Pancreas (tissue), 10 donors: ENCODE results near the gene PRKCD. TPM values are rescaled to one million over a fixed set of nuclear protein-coding genes. Genes with fewer than 3 reads are reported as not detected.

Experiments
- ATAC-seq, 4 donors: fragments of 200-7000 bp; cut with Tn5 transposase; one replicate each; pipeline versions ENCODE4 v1.8.0 to v1.9.1; 2020; ENCODE audit warnings: mild to moderate bottlenecking in 4 of 4, moderate library complexity in 4 of 4
- DNase-seq, 6 donors: peaks; one replicate each; pipeline ENCODE4 v3.0.0-alpha.2; 2020
- FAIRE-seq: peaks from 2 replicates; lab custom pipeline; 2012; peaks lifted over from hg19 to GRCh38; lab: Jason Lieb, UNC
- H3K27ac ChIP-seq, 4 donors: fragments of 200-600 bp; sonication (generic); 1 replicate in 3 of 4; 2 replicates in 1 of 4; pipeline versions ENCODE4 v1.5.0 to v1.8.0; 2020
- H3K27me3 ChIP-seq, 4 donors: fragments of 200-600 bp; one replicate each; pipeline ENCODE4 v1.8.0; 2021
- H3K36me3 ChIP-seq, 3 donors: fragments of 200-600 bp; sonication (generic) in 1 of 3; one replicate each; pipeline versions ENCODE4 v1.5.0 to v1.8.0; 2020 to 2021
- H3K4me1 ChIP-seq, 3 donors: fragments of 200-600 bp; one replicate each; pipeline ENCODE4 v1.8.0; 2021
- H3K4me3 ChIP-seq, 4 donors: fragments of 200-600 bp; sonication (generic) in 2 of 4; one replicate each; pipeline versions ENCODE4 v1.5.0 to v1.8.0; 2020 to 2021
- H3K9me3 ChIP-seq, 4 donors: fragments of 200-600 bp; one replicate each; pipeline ENCODE4 v1.8.0; 2021
- CTCF ChIP-seq, 4 donors: fragments of 200-600 bp; sonication (generic) in 3 of 4; IDR thresholded peaks; one replicate each; pipeline versions ENCODE4 v1.5.0 to v1.8.0; 2021; ENCODE audit warnings: antibody characterized with exemption in 4 of 4
- WGBS, 2 donors: extraction: QIAGEN DNeasy Blood & Tissue Kit; methylation state at CpG; one replicate each; pipeline ENCODE4 v1.1.7; 2013; 5-methylcytosine and 5-hydroxymethylcytosine counted together
- intact Hi-C, 3 donors: fragments of 100-400 bp; cut with DNase I; formaldehyde crosslinking; loops; one replicate each; pipeline versions ENCODE4 v1.11.1 to v1.14.2; 2022
- polyA plus RNA-seq, 2 donors: library from polyadenylated mRNA; stranded (reverse); fragments of 200-250 nt; gene quantifications; one replicate each; pipeline ENCODE4 v1.2.3, GENCODE V29; 2013
- total RNA-seq, 6 donors: library from RNA; stranded (reverse); fragmentation: NEBNext Ultra II Directional in 4 of 6; extraction: Animal tissue kit (Norgen Biotek cat#: 25700) in 4 of 6; gene quantifications; one replicate each; pipeline versions ENCODE4 v1.2.1 to v1.2.4, GENCODE V29; 2021 to 2023
- donor health status: healthy with polysubstance abuse.
- donor health status: DM: no; HTN: no; CAD: no; lungs with moderate emphysema.
- donor health status: DM: no; HTN: no; CAD: no.
- donor health status: control.
- donor health status: control.
- donor health status: Bipolar disorder and iron deficiency.
- donor health status: DM: yes; HTN: yes; CAD: no.
- donor health status: DM: no; HTN: no; CAD: no.
- donor health status: DM: no; HTN: no; CAD: no.
- donor health status: DM: yes; HTN: yes; CAD: no.

The PRKCD gene
- total and polyA plus RNA-seq, 8 donors = 10.7 to 32.5 (median 14.6) TPM

- DNase-seq (no peak), ATAC-seq (no peak), FAIRE-seq (no peak)
- no peaks in the 10 kb centered on the region for H3K4me1 ChIP-seq
- H3K27me3 ChIP-seq = no peaks in the 10 kb centered on the region
- no peak overlapping the region for H3K4me3 ChIP-seq
- no peaks in the 10 kb centered on the region for H3K9me3 ChIP-seq
- WGBS, 2 donors = 79 to 86% methylated on average over 19 of the region's 19 CpGs
- no peak overlapping the region for H3K27ac ChIP-seq
- no peaks in the 10 kb centered on the region for H3K36me3 ChIP-seq
- no peak for TF ChIP-seq CTCF (IDR thresholded peaks at IDR 0.05)
- intact Hi-C loops = no loop called here
These were observed 39.8 kb downstream of the PRKCD start for GRCh38 chr3:53200501-53201498.

- 61 to 71% methylated on average over 14 of the region's 14 CpGs for WGBS, 2 donors
- Histone ChIP-seq H3K9me3 (no peaks in the 10 kb centered on the region), H3K4me3 (no peak overlapping the region), H3K27me3 (no peaks in the 10 kb centered on the region), H3K36me3 (no peaks in the 10 kb centered on the region), H3K4me1 (no peaks in the 10 kb centered on the region), H3K27ac (no peak overlapping the region)
- TF ChIP-seq CTCF (IDR thresholded peaks at IDR 0.05) = no peak
- FAIRE-seq (no peak), ATAC-seq (no peak), DNase-seq (no peak)
- intact Hi-C loops = no loop called here
These were observed 41.5 kb downstream of the PRKCD start for GRCh38 chr3:53202331-53203015.

GRCh38 chr3:53211706-53212702 lies 51.0 kb downstream of the PRKCD start:
- no peak overlapping the region for H3K27ac ChIP-seq
- no peaks in the 10 kb centered on the region for H3K36me3 ChIP-seq
- no peaks in the 10 kb centered on the region for H3K4me1 ChIP-seq
- no peak overlapping the region for H3K4me3 ChIP-seq
- ATAC-seq (no peak), DNase-seq (no peak), FAIRE-seq (no peak)
- no peaks in the 10 kb centered on the region for H3K9me3 ChIP-seq
- WGBS, 2 donors = 72 to 80% methylated on average over 9 of the region's 9 CpGs
- H3K27me3 ChIP-seq = no peaks in the 10 kb centered on the region
- TF ChIP-seq CTCF (IDR thresholded peaks at IDR 0.05) = no peak
- intact Hi-C loops = no loop called here

- no peak overlapping the region for H3K27ac ChIP-seq
- no peaks in the 10 kb centered on the region for H3K36me3 ChIP-seq
- DNase-seq = peak in 1 of 6 donors; percentile 11
- intact Hi-C loops = no loop called here
- no peak overlapping the region for H3K4me3 ChIP-seq
- 83 to 86% methylated on average over 7 of the region's 7 CpGs for WGBS, 2 donors
- no peaks in the 10 kb centered on the region for H3K9me3 ChIP-seq
- no peak for ATAC-seq
- no peak for FAIRE-seq
- no peaks in the 10 kb centered on the region for H3K4me1 ChIP-seq
- no peak for TF ChIP-seq CTCF (IDR thresholded peaks at IDR 0.05)
- no peaks in the 10 kb centered on the region for H3K27me3 ChIP-seq
These were observed 52.3 kb downstream of the PRKCD start for GRCh38 chr3:53213276-53213675.
